ENCODE results near the gene SORCS3. TPM values are rescaled to one million over a fixed set of nuclear protein-coding genes. Genes with fewer than 3 reads are reported as not detected.

The SORCS3 gene
- total RNA-seq, 1 donor from 2014 or later, result not detected

- POLR2A ChIA-PET, result no interaction called here
- no peaks in the 10 kb centered on the region for H3K36me3 Mint-ChIP-seq (ENCODE audit: low read depth)
- no peaks in the 10 kb centered on the region for H3K9me3 Mint-ChIP-seq
Measured at GRCh38 chr10:105161767-105162166, 520.7 kb downstream of the SORCS3 start.

DNA sequence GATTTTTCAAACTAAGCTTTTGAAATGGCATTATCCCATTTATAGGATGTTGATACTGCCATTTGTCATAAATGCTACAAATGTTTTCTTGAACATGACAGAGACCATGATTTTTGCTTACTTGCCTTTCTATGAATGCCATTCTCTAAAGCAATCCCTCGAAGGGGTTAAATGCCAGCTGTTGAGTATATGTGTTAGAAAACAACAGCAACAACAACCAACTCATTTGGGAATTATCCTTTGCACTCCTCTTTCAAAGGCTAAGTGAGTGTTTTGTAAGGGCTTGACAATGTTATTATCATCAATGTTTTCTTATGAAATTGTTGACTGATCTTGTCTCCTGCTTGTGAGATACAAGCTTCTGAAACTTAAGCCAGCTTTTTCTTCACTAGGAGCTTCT is 529.4 kb downstream of the SORCS3 start:
- no peak overlapping the region for H3K27ac Mint-ChIP-seq
- no peaks in the 10 kb centered on the region for H3K27me3 Mint-ChIP-seq
- no peak for ATAC-seq (ENCODE audit: low read depth)
- ChIA-PET POLR2A (no interaction called here), CTCF (no interaction called here)
- intact Hi-C loops (cut with micrococcal nuclease), result no loop called here
- peaks cover 2% of the 10 kb centered on the region for H3K9me3 Mint-ChIP-seq
- TF ChIP-seq CTCF (IDR thresholded peaks at IDR 0.05), result no peak
- no peaks in the 10 kb centered on the region for H3K4me1 Mint-ChIP-seq
- H3K36me3 Mint-ChIP-seq (ENCODE audit: low read depth), result no peaks in the 10 kb centered on the region
- no peak overlapping the region for H3K4me3 Mint-ChIP-seq
- no peak for DNase-seq

More at GRCh38 chr10:105161767-105162166, 520.7 kb downstream of the SORCS3 start:
- DNase-seq (no peak), ATAC-seq (ENCODE audit: low read depth) (no peak)
- Mint-ChIP-seq H3K4me1 (no peaks in the 10 kb centered on the region), H3K27ac (no peak overlapping the region), H3K4me3 (no peak overlapping the region), H3K27me3 (no peaks in the 10 kb centered on the region)
- CTCF ChIA-PET, result no interaction called here
- TF ChIP-seq CTCF (IDR thresholded peaks at IDR 0.05), result no peak
- intact Hi-C loops (cut with micrococcal nuclease), result no loop called here

GRCh38 chr10:105171945-105172344 is 530.9 kb downstream of the SORCS3 start:
- peaks cover 2% of the 10 kb centered on the region for H3K9me3 Mint-ChIP-seq

GRCh38 chr10:105181626-105182025 is 540.5 kb downstream of the SORCS3 start:
- intact Hi-C loops (cut with micrococcal nuclease), result no loop called here
- ChIA-PET POLR2A (interaction anchor here (0.7 kb wide), 1 partner anchor 9 kb away, joined by 3 read pairs; no protein-coding TSS in a partner anchor), CTCF (no interaction called here)
- no peak overlapping the region for H3K4me3 Mint-ChIP-seq
- no peaks in the 10 kb centered on the region for H3K36me3 Mint-ChIP-seq (ENCODE audit: low read depth)
- DNase-seq (no peak), ATAC-seq (ENCODE audit: low read depth) (no peak)
- no peaks in the 10 kb centered on the region for H3K4me1 Mint-ChIP-seq
- H3K27me3 Mint-ChIP-seq, result no peaks in the 10 kb centered on the region
- no peaks in the 10 kb centered on the region for H3K9me3 Mint-ChIP-seq
- TF ChIP-seq CTCF (IDR thresholded peaks at IDR 0.05), result no peak
- no peak overlapping the region for H3K27ac Mint-ChIP-seq

More at GRCh38 chr10:105171945-105172344, 530.9 kb downstream of the SORCS3 start:
- CTCF ChIA-PET, result no interaction called here
- no peak for ATAC-seq (ENCODE audit: low read depth)
- TF ChIP-seq CTCF (IDR thresholded peaks at IDR 0.05), result no peak
- Mint-ChIP-seq H3K36me3 (ENCODE audit: low read depth) (no peaks in the 10 kb centered on the region), H3K4me1 (no peaks in the 10 kb centered on the region), H3K27ac (no peak overlapping the region), H3K27me3 (no peaks in the 10 kb centered on the region), H3K4me3 (no peak overlapping the region)
- POLR2A ChIA-PET, result no interaction called here
- DNase-seq, result no peak
- intact Hi-C loops (cut with micrococcal nuclease), result no loop called here

DNA sequence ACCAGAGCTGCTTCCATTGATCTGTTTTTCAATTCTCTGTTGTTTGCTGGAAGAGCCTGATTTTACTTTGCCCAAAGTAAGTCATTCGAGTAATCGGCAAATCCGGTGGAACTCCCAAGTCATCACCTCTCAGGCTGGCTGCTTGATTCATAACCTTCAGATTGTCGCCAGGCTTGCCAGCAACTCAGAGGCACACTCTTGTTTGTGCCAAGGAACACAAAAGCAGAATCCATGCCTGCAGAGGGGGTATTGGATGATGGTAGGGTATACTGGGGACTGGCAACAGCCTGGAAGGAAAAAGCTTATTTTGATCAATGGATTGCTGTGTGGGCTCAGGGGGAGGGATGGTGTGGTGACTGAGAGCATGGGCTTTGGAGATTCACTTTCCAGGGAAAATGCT is 542.4 kb downstream of the SORCS3 start:
- Mint-ChIP-seq H3K27me3 (no peaks in the 10 kb centered on the region), H3K4me1 (no peaks in the 10 kb centered on the region), H3K36me3 (ENCODE audit: low read depth) (no peaks in the 10 kb centered on the region), H3K27ac (no peak overlapping the region), H3K4me3 (no peak overlapping the region), H3K9me3 (no peaks in the 10 kb centered on the region)
- no peak for TF ChIP-seq CTCF (IDR thresholded peaks at IDR 0.05)
- ChIA-PET CTCF (no interaction called here), POLR2A (no interaction called here)
- ATAC-seq (ENCODE audit: low read depth) (no peak), DNase-seq (no peak)
- intact Hi-C loops (cut with micrococcal nuclease), result no loop called here
